WTC11 (cell line): ENCODE measurements around the gene EDN2. TPM values are rescaled to one million over a fixed set of nuclear protein-coding genes. Genes with fewer than 3 reads are reported as not detected.

Experiments
- ATAC-seq: fragments of 200-7000 bp; cut with Tn5 transposase; 2 replicates; pipeline ENCODE4 v1.10.0; 2021; ENCODE audit warnings: mild to moderate bottlenecking, moderate library complexity
- CTCF ChIA-PET: fragments of 300-600 bp; sonication (Branson Sonifier 250); formaldehyde crosslinking; loops from one replicate; lab custom pipeline; 2021; ENCODE audit warnings: antibody characterized with exemption; lab: Charles Lee
- POLR2A ChIA-PET: fragments of 350-600 bp; sonication (Branson Sonifier 250); formaldehyde crosslinking; loops from one replicate; lab custom pipeline; 2021; ENCODE audit warnings: antibody characterized with exemption; lab: Charles Lee
- DNase-seq: peaks from one replicate; pipeline ENCODE4 v3.0.0; 2021; ENCODE audit warnings: low spot score
- H3K27ac Mint-ChIP-seq: 2 replicates; pipeline ENCODE4 v1.8.0; 2021; ENCODE audit warnings: mixed read lengths
- H3K27me3 Mint-ChIP-seq: 2 replicates; pipeline ENCODE4 v1.8.0; 2021; ENCODE audit warnings: low read depth, mild to moderate bottlenecking, moderate library complexity, mixed read lengths
- H3K36me3 Mint-ChIP-seq: 2 replicates; pipeline ENCODE4 v1.8.0; 2021; ENCODE audit warnings: mixed read lengths
- H3K4me1 Mint-ChIP-seq: 2 replicates; pipeline ENCODE4 v1.8.0; 2022; ENCODE audit warnings: mixed read lengths
- H3K4me3 Mint-ChIP-seq: 2 replicates; pipeline ENCODE4 v1.8.0; 2021; ENCODE audit warnings: mild to moderate bottlenecking, moderate library complexity, mixed read lengths
- H3K9me3 Mint-ChIP-seq: 2 replicates; pipeline ENCODE4 v1.8.0; 2021; ENCODE audit warnings: mixed read lengths
- ELF4 ChIP-seq: sonication (generic); formaldehyde crosslinking; IDR thresholded peaks from 2 replicates; pipeline ENCODE4 v1.8.1; 2022; ENCODE audit warnings: low read depth, mild to moderate bottlenecking, moderate library complexity, missing genetic modification reagents
- FOXJ3 ChIP-seq: sonication (generic); formaldehyde crosslinking; IDR thresholded peaks from 2 replicates; pipeline ENCODE4 v1.9.0; 2021; ENCODE audit warnings: missing genetic modification reagents, mild to moderate bottlenecking, borderline replicate concordance
- FOXP1 ChIP-seq: sonication (generic); formaldehyde crosslinking; IDR thresholded peaks from 2 replicates; pipeline ENCODE4 v1.8.0; 2022; ENCODE audit warnings: missing genetic modification reagents, mild to moderate bottlenecking, moderate library complexity, borderline replicate concordance
- GRHL2 ChIP-seq: fragments of 250-450 bp; sonication (Bioruptor Pico); IDR thresholded peaks from 2 replicates; pipeline ENCODE4 v1.8.0; 2022; ENCODE audit warnings: mild to moderate bottlenecking, moderate library complexity; ENCODE audit not compliant: insufficient replicate concordance, severe bottlenecking
- HMGA2 ChIP-seq: fragments of 250-450 bp; sonication (Bioruptor Pico); IDR thresholded peaks from 2 replicates; pipeline ENCODE4 v1.4.0; 2021; ENCODE audit warnings: mild to moderate bottlenecking, moderate library complexity
- JUN ChIP-seq: sonication (generic); formaldehyde crosslinking; IDR thresholded peaks from 2 replicates; pipeline ENCODE4 v1.8.0; 2023; ENCODE audit warnings: mild to moderate bottlenecking, missing genetic modification reagents
- MXD4 ChIP-seq: fragments of 250-450 bp; sonication (Bioruptor Pico); IDR thresholded peaks from 2 replicates; pipeline ENCODE4 v1.8.0; 2021; ENCODE audit warnings: mild to moderate bottlenecking, moderate library complexity, borderline replicate concordance
- MYBL2 ChIP-seq: sonication (generic); formaldehyde crosslinking; IDR thresholded peaks from 2 replicates; pipeline ENCODE4 v1.8.1; 2023; ENCODE audit warnings: mild to moderate bottlenecking, moderate library complexity, missing genetic modification reagents
- NFYB ChIP-seq: sonication (generic); formaldehyde crosslinking; conservative IDR thresholded peaks from 2 replicates; pipeline ENCODE4 v1.8.0; 2022; ENCODE audit warnings: low read depth, missing genetic modification reagents
- OVOL2 ChIP-seq: fragments of 250-450 bp; sonication (Bioruptor Pico); IDR thresholded peaks from 2 replicates; pipeline ENCODE4 v1.9.0; 2021; ENCODE audit warnings: mild to moderate bottlenecking, borderline replicate concordance
- PRRX2 ChIP-seq: fragments of 250-450 bp; sonication (Bioruptor Pico); IDR thresholded peaks from 2 replicates; pipeline ENCODE4 v1.8.0; 2021; ENCODE audit warnings: mild to moderate bottlenecking
- RELA ChIP-seq: sonication (generic); formaldehyde crosslinking; IDR thresholded peaks from 2 replicates; pipeline ENCODE4 v1.8.1; 2022; ENCODE audit warnings: missing genetic modification reagents, mild to moderate bottlenecking, borderline replicate concordance
- TP53 ChIP-seq: sonication (generic); formaldehyde crosslinking; IDR thresholded peaks from 2 replicates; pipeline ENCODE4 v1.8.1; 2023; ENCODE audit warnings: mild to moderate bottlenecking, missing genetic modification reagents
- ZNF121 ChIP-seq: sonication (generic); formaldehyde crosslinking; IDR thresholded peaks from 2 replicates; pipeline ENCODE4 v1.8.0; 2023; ENCODE audit warnings: missing genetic modification reagents
- ZNF219 ChIP-seq: sonication (generic); formaldehyde crosslinking; IDR thresholded peaks from 2 replicates; pipeline ENCODE4 v1.8.0; 2023; ENCODE audit warnings: missing genetic modification reagents, mild to moderate bottlenecking, borderline replicate concordance
- ZNF671 ChIP-seq: fragments of 250-450 bp; sonication (Bioruptor Pico); IDR thresholded peaks from 2 replicates; pipeline ENCODE4 v1.8.0; 2021; ENCODE audit warnings: mild to moderate bottlenecking
- total RNA-seq: library from RNA; stranded (reverse); gene quantifications from 3 replicates; pipeline ENCODE4 v1.2.3, GENCODE V29; 2021
- TF ChIP-seq, protein P1 (sequence below): sonication (generic); formaldehyde crosslinking; IDR thresholded peaks from 2 replicates; pipeline ENCODE4 v1.8.0; 2022; ENCODE audit warnings: mild to moderate bottlenecking, missing genetic modification reagents
- TF ChIP-seq, protein P2 (sequence below): fragments of 250-450 bp; sonication (Bioruptor Pico); conservative IDR thresholded peaks from 2 replicates; pipeline ENCODE4 v1.9.0; 2021; ENCODE audit warnings: mild to moderate bottlenecking
- TF ChIP-seq, protein P3 (sequence below): sonication (generic); formaldehyde crosslinking; IDR thresholded peaks from 2 replicates; pipeline ENCODE4 v1.8.0; 2022; ENCODE audit warnings: missing genetic modification reagents
- TF ChIP-seq, protein P4 (sequence below): sonication (generic); formaldehyde crosslinking; conservative IDR thresholded peaks from 2 replicates; pipeline ENCODE4 v1.8.1; 2022; ENCODE audit warnings: mild to moderate bottlenecking, missing genetic modification reagents
- TF ChIP-seq, protein P5 (sequence below): sonication (generic); formaldehyde crosslinking; IDR thresholded peaks from 2 replicates; pipeline ENCODE4 v1.8.1; 2023; ENCODE audit warnings: mild to moderate bottlenecking, missing genetic modification reagents, borderline replicate concordance

The EDN2 gene
- total RNA-seq, 1 experiment from 2014 or later = 0.33 TPM

DNA sequence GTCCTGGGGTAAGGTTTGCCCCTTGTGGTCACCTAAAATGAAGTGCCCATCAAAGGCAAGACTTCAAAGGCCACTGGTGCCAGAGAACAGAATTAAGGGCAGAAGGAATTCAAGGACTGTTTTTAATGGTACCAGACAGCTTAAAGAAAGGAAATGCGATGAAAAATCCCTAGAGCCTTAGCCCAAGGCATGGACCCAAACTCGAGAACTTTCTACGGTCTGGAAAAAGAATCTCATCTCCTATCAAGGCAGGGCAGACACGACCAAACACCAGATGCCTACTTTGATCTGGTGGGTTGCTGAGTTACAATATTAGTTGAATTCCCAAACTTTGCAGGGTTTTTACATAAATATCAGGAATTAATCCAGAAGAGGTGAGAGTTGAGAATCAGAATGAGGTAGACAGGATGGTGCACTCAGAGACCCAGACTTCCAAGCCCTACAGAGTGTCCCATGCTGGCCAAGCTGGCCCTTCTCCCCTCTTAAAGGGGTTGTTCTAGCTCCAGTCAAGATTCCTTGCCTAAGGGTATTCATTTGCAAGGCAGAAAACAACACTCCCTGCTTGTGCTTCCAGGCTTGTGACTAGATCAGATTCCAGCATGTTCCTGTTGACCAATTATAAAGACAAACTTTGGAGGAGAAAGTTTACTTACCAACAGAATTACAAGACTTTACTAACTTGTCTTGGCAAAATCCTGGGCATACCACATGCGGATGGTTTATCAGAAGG is 48.0 kb downstream of the EDN2 start:
- CTCF ChIA-PET = interaction anchor here (1.2 to 7.2 kb wide), 11 partner anchors 13 to 153 kb away, joined by 3 to 59 read pairs (median 12); partner anchors contain the start of genes EDN2 and FOXO6
- H3K4me3 Mint-ChIP-seq = no peak overlapping the region
- TF ChIP-seq, protein P1, sequence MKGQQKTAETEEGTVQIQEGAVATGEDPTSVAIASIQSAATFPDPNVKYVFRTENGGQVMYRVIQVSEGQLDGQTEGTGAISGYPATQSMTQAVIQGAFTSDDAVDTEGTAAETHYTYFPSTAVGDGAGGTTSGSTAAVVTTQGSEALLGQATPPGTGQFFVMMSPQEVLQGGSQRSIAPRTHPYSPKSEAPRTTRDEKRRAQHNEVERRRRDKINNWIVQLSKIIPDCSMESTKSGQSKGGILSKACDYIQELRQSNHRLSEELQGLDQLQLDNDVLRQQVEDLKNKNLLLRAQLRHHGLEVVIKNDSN (CRISPR knock-in tag) = no peak
- TF ChIP-seq ZNF219 (CRISPR knock-in tag) (no peak), ELF4 (CRISPR knock-in tag) (no peak)
- TF ChIP-seq, all 79 proteins: peak for 0
- Mint-ChIP-seq H3K27ac (no peak overlapping the region), H3K27me3 (peaks cover 3% of the 10 kb centered on the region; the same call in 1 of the 2 replicates), H3K4me1 (peaks cover 33% of the 10 kb centered on the region), H3K36me3 (no peaks in the 10 kb centered on the region), H3K9me3 (no peaks in the 10 kb centered on the region)
- DNase-seq = no peak
- POLR2A ChIA-PET = no interaction called here
- ATAC-seq = no peak

DNA sequence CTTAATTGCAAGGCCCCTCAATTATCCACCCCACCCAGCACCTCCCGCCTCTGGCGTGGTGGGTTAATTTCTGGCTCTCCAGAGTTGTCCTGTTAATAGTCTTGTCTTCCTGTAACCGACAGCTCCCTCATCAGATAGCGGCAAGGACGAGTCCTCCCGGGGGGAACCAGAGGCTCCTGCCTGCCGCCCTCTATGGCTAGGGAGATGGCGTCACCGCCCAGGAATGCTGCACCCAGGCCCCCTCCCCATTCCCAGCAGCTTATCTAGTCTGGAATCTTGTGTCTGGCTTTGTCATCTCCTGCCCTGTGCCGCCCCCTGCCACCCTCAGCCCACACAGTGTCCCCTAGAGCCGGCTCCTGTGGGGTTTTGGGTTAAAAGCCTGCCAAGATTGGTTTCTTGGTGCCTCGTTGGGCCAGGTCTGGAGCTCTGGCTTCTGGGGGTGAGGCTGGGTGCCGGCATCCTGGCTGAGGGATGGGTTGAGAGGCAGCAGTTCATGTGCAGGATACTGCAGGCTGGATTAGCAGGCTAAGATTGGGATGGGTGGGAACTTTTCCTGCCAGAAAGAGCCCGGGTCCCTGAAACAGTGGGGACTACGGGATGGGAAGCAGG is 48.8 kb downstream of the EDN2 start:
- no peaks in the 10 kb centered on the region for H3K9me3 Mint-ChIP-seq
- TF ChIP-seq, protein P2, sequence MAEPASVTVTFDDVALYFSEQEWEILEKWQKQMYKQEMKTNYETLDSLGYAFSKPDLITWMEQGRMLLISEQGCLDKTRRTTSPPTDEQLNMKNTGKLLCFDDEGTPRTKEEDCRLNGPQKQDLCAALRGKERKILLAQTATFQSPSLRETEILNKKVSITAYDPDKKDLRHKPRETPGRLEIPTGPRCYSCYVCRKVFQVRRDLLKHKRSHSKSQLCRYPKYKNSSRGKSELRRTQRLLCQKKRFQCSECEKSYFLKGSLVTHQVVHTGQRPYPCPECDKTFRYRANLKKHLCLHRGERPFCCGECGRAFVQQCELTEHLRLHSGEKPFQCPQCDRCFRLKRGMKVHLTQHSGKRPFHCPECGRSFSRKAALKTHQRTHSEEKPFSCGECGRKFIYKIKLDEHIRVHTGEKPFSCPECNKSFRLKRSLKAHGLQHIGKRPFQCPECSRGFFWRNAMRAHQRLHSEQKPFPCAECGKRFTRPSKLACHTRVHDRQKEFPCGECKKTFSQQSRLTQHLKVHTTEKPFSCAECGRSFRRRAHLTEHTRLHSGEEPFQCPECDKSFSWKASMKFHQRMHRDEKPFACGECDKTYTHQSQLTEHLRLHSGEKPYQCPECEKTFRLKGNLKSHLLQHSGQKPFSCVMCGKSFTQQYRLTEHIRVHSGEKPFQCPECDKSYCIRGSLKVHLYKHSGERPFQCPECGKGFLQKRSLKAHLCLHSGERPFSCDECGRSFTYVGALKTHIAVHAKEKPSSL (CRISPR knock-in tag) = no peak
- TF ChIP-seq HMGA2 (CRISPR knock-in tag) (no peak), RELA (CRISPR knock-in tag) (no peak), FOXJ3 (CRISPR knock-in tag) (no peak), PRRX2 (CRISPR knock-in tag) (no peak), OVOL2 (CRISPR knock-in tag) (no peak), GRHL2 (CRISPR knock-in tag) (no peak), ZNF121 (CRISPR knock-in tag) (no peak), NFYB (CRISPR knock-in tag) (no peak), FOXP1 (CRISPR knock-in tag) (no peak), MYBL2 (CRISPR knock-in tag) (no peak), TP53 (CRISPR knock-in tag) (no peak), JUN (CRISPR knock-in tag) (no peak), ZNF671 (CRISPR knock-in tag) (no peak), MXD4 (no peak)
- TF ChIP-seq, protein P3, sequence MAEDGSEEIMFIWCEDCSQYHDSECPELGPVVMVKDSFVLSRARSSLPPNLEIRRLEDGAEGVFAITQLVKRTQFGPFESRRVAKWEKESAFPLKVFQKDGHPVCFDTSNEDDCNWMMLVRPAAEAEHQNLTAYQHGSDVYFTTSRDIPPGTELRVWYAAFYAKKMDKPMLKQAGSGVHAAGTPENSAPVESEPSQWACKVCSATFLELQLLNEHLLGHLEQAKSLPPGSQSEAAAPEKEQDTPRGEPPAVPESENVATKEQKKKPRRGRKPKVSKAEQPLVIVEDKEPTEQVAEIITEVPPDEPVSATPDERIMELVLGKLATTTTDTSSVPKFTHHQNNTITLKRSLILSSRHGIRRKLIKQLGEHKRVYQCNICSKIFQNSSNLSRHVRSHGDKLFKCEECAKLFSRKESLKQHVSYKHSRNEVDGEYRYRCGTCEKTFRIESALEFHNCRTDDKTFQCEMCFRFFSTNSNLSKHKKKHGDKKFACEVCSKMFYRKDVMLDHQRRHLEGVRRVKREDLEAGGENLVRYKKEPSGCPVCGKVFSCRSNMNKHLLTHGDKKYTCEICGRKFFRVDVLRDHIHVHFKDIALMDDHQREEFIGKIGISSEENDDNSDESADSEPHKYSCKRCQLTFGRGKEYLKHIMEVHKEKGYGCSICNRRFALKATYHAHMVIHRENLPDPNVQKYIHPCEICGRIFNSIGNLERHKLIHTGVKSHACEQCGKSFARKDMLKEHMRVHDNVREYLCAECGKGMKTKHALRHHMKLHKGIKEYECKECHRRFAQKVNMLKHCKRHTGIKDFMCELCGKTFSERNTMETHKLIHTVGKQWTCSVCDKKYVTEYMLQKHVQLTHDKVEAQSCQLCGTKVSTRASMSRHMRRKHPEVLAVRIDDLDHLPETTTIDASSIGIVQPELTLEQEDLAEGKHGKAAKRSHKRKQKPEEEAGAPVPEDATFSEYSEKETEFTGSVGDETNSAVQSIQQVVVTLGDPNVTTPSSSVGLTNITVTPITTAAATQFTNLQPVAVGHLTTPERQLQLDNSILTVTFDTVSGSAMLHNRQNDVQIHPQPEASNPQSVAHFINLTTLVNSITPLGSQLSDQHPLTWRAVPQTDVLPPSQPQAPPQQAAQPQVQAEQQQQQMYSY (CRISPR knock-in tag) = no peak
- TF ChIP-seq, protein P4, sequence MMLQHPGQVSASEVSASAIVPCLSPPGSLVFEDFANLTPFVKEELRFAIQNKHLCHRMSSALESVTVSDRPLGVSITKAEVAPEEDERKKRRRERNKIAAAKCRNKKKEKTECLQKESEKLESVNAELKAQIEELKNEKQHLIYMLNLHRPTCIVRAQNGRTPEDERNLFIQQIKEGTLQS (CRISPR knock-in tag) = no peak
- TF ChIP-seq, protein P5, sequence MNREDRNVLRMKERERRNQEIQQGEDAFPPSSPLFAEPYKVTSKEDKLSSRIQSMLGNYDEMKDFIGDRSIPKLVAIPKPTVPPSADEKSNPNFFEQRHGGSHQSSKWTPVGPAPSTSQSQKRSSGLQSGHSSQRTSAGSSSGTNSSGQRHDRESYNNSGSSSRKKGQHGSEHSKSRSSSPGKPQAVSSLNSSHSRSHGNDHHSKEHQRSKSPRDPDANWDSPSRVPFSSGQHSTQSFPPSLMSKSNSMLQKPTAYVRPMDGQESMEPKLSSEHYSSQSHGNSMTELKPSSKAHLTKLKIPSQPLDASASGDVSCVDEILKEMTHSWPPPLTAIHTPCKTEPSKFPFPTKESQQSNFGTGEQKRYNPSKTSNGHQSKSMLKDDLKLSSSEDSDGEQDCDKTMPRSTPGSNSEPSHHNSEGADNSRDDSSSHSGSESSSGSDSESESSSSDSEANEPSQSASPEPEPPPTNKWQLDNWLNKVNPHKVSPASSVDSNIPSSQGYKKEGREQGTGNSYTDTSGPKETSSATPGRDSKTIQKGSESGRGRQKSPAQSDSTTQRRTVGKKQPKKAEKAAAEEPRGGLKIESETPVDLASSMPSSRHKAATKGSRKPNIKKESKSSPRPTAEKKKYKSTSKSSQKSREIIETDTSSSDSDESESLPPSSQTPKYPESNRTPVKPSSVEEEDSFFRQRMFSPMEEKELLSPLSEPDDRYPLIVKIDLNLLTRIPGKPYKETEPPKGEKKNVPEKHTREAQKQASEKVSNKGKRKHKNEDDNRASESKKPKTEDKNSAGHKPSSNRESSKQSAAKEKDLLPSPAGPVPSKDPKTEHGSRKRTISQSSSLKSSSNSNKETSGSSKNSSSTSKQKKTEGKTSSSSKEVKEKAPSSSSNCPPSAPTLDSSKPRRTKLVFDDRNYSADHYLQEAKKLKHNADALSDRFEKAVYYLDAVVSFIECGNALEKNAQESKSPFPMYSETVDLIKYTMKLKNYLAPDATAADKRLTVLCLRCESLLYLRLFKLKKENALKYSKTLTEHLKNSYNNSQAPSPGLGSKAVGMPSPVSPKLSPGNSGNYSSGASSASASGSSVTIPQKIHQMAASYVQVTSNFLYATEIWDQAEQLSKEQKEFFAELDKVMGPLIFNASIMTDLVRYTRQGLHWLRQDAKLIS (CRISPR knock-in tag) = no peak
- H3K27me3 Mint-ChIP-seq = peaks cover 3% of the 10 kb centered on the region; the same call in 1 of the 2 replicates

More for the DNA sequence above, 48.8 kb downstream of the EDN2 start:
- ChIA-PET CTCF (interaction anchor here (0.7 to 7.2 kb wide), 16 partner anchors 9 to 160 kb away, joined by 3 to 59 read pairs (median 6); partner anchors contain the start of genes EDN2 and FOXO6), POLR2A (no interaction called here)
- Mint-ChIP-seq H3K27ac (no peak overlapping the region), H3K4me1 (peaks cover 33% of the 10 kb centered on the region), H3K36me3 (no peaks in the 10 kb centered on the region), H3K4me3 (no peak overlapping the region)
- ATAC-seq = peak; percentile 59
- DNase-seq = peak; percentile 59
